Measurements from ENCODE around the gene TEKT1. TPM values are rescaled to one million over a fixed set of nuclear protein-coding genes. Genes with fewer than 3 reads are reported as not detected.
"Not testable (repeated sequence)": the region's sequence is repeated elsewhere in the genome, so short reads cannot be mapped to it uniquely, and the experiment has no call there.

The TEKT1 gene
- total RNA-seq, result not detected
- long read RNA-seq, result 0 reads

GRCh38 chr17:6831661-6832263 is at the start of gene TEKT1:
TSS of gene TEKT1 (minus strand) at chr17:6831729. CDS start at chr17:6830376, 1,353 bp downstream.
- Histone ChIP-seq H3K27me3 (ENCODE audit: low read depth) (peaks cover 98% of the 10 kb centered on the region), H3K9me3 (replicated peaks) (no peaks in the 10 kb centered on the region), H3K4me3 (peak within 1 kb of the TSS; percentile 55), H3K4me1 (peaks cover 10% of the 10 kb centered on the region), H3K27ac (replicated peaks) (no peak within 1 kb of the TSS), H3K36me3 (no peaks in the 10 kb centered on the region)
- intact Hi-C loops (cut with micrococcal nuclease), result no loop called here
- DNase-seq, result peak; percentile 64
- TF ChIP-seq, protein P1, sequence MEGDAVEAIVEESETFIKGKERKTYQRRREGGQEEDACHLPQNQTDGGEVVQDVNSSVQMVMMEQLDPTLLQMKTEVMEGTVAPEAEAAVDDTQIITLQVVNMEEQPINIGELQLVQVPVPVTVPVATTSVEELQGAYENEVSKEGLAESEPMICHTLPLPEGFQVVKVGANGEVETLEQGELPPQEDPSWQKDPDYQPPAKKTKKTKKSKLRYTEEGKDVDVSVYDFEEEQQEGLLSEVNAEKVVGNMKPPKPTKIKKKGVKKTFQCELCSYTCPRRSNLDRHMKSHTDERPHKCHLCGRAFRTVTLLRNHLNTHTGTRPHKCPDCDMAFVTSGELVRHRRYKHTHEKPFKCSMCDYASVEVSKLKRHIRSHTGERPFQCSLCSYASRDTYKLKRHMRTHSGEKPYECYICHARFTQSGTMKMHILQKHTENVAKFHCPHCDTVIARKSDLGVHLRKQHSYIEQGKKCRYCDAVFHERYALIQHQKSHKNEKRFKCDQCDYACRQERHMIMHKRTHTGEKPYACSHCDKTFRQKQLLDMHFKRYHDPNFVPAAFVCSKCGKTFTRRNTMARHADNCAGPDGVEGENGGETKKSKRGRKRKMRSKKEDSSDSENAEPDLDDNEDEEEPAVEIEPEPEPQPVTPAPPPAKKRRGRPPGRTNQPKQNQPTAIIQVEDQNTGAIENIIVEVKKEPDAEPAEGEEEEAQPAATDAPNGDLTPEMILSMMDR (IDR thresholded peaks at IDR 0.05; ENCODE audit: borderline replicate concordance), result no peak

DNA sequence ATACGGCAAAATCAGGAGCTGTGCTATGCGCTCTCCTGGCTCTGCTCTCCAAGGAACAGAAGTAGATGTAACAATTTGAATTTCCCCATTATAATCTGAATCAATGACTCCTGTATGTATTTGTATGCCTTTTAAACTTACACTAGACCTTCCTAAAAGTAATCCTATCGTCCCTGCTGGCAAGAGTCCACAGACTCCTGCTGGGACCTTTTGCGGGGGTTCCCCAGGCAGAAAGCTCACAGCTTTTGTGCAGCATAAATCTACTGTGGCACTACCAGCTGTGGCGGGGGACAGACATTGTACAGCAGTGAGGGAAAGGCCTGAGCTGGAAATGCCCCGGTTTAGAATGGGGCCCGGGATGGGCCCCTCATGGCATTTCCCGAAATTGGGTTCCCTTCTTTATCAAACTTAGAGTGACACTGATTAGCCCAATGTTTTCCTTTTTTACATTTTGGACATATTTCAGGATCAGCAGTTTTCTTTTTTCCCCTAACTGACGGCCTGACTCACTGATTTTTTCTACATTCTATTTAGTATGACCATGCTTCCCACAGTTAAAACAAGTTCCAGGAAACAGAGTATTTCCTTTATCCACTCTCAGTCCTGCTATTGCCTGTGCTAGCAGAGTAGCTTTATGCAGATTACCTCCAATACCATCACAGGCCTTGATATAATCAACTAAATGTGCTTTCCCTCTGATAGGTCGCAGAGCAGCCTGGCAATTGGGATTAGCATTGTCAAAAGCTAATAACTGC is 47.9 kb upstream of the TEKT1 start:
- H3K36me3 ChIP-seq; H3K4me1 ChIP-seq; intact Hi-C loops (cut with micrococcal nuclease); DNase-seq; H3K4me3 ChIP-seq; H3K27ac ChIP-seq (replicated peaks): not testable (repeated sequence)
- peaks cover 26% of the 10 kb centered on the region for H3K9me3 ChIP-seq (replicated peaks)
- peaks cover 24% of the 10 kb centered on the region for H3K27me3 ChIP-seq (ENCODE audit: low read depth)

DNA sequence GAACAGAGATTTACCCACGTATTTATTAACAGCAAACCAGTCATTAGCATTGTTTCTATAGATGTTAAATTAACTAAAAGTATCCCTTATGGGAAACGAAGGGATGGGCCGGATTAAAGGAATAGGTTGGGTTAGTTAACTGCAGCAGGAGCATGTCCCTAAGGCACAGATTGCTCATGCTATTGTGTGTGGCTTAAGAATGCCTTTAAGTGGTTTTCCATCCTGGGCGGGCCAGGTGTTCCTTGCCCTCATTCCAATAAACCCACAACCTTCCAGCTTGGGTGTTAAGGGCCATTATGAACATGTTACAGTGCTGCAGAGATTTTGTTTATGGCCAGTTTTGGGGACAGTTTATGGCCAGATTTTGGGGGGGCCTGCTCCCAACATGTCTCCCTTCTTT is 43.7 kb upstream of the TEKT1 start:
- H3K27me3 ChIP-seq (ENCODE audit: low read depth), result peaks cover 56% of the 10 kb centered on the region
- H3K9me3 ChIP-seq (replicated peaks); H3K4me3 ChIP-seq; intact Hi-C loops (cut with micrococcal nuclease); H3K4me1 ChIP-seq; DNase-seq; H3K27ac ChIP-seq (replicated peaks); H3K36me3 ChIP-seq: not testable (repeated sequence)

GRCh38 chr17:6872936-6873335 is 41.4 kb upstream of the TEKT1 start:
- no peak for DNase-seq
- TF ChIP-seq, protein P1 (IDR thresholded peaks at IDR 0.05; ENCODE audit: borderline replicate concordance), result no peak
- H3K27me3 ChIP-seq (ENCODE audit: low read depth), result peaks cover 67% of the 10 kb centered on the region
- no peaks in the 10 kb centered on the region for H3K9me3 ChIP-seq (replicated peaks)
- intact Hi-C loops (cut with micrococcal nuclease), result no loop called here
- no peaks in the 10 kb centered on the region for H3K36me3 ChIP-seq
- H3K4me3 ChIP-seq, result no peak overlapping the region
- H3K27ac ChIP-seq (replicated peaks), result no peak overlapping the region
- H3K4me1 ChIP-seq, result no peaks in the 10 kb centered on the region

GRCh38 chr17:6870841-6871240 is 39.3 kb upstream of the TEKT1 start:
- no peak overlapping the region for H3K4me3 ChIP-seq
- TF ChIP-seq, protein P1 (IDR thresholded peaks at IDR 0.05; ENCODE audit: borderline replicate concordance), result no peak
- no peaks in the 10 kb centered on the region for H3K9me3 ChIP-seq (replicated peaks)
- DNase-seq, result no peak
- no peaks in the 10 kb centered on the region for H3K4me1 ChIP-seq
- H3K27ac ChIP-seq (replicated peaks), result no peak overlapping the region
- peaks cover 69% of the 10 kb centered on the region for H3K27me3 ChIP-seq (ENCODE audit: low read depth)
- intact Hi-C loops (cut with micrococcal nuclease), result no loop called here
- no peaks in the 10 kb centered on the region for H3K36me3 ChIP-seq

GRCh38 chr17:6868582-6868981 is 37.1 kb upstream of the TEKT1 start:
- TF ChIP-seq, protein P1 (IDR thresholded peaks at IDR 0.05; ENCODE audit: borderline replicate concordance), result no peak
- H3K27ac ChIP-seq (replicated peaks), result no peak overlapping the region
- H3K4me3 ChIP-seq, result no peak overlapping the region
- intact Hi-C loops (cut with micrococcal nuclease), result no loop called here
- no peaks in the 10 kb centered on the region for H3K36me3 ChIP-seq
- no peaks in the 10 kb centered on the region for H3K4me1 ChIP-seq
- H3K9me3 ChIP-seq (replicated peaks), result no peaks in the 10 kb centered on the region
- DNase-seq, result no peak
- peaks cover 72% of the 10 kb centered on the region for H3K27me3 ChIP-seq (ENCODE audit: low read depth)

Measured in left ventricle myocardium inferior (tissue), 1 donor.